HG03045 (cell line): ENCODE measurements around the gene TCP1.
"Not testable (repeated sequence)": the region's sequence is repeated elsewhere in the genome, so short reads cannot be mapped to it uniquely, and the experiment has no call there.

Experiments used
- ATAC-seq: cut with Tn5 transposase; IDR thresholded peaks from one replicate; pipeline ENCODE4 v1.9.1; 2021; ENCODE audit warnings: mild to moderate bottlenecking, moderate library complexity; ENCODE audit not compliant: unreplicated experiment

The TCP1 gene

GRCh38 chr6:159789377-159790148 lies at the start of gene TCP1:
Gene TCP1, minus strand, starts transcription at chr6:159789602. Its CDS starts 134 bp downstream, at chr6:159789468.
- peak; percentile 78 for ATAC-seq

DNA sequence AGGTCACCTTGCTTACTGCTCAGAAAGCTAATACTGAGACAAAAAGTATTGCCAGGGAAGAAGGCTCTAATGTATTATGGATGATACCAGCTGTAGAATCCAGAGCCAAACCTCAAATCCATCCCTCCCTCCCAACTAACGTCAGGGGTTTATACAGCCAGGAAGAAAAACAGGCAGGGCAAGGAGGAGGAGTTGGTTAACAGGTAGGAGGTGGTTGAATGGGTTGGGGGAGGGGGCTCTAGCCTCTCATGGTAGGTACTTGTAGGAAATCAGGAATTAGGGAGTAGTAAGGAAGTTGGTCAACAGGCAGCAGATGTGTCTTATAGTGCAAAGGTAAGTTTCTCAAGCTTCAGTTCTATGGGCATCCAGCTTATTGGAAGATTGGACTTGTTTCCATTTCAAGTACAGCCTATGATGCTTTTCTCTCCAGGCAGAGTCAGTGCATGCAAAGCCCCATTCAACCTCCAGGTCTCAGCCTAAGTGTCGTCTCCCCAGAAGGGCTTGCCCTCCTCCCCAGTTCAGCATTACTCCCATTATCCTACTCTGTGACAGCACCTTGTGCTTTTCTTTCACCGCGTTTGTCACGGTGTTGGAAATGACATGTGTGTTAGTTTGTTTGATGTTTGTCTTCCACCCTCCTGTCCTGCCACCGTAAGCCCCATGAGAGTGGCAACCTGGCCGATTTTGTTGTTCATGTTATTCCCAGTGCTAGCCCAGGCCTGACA lies 48.8 kb upstream of the TCP1 start:
- no peak for ATAC-seq

DNA sequence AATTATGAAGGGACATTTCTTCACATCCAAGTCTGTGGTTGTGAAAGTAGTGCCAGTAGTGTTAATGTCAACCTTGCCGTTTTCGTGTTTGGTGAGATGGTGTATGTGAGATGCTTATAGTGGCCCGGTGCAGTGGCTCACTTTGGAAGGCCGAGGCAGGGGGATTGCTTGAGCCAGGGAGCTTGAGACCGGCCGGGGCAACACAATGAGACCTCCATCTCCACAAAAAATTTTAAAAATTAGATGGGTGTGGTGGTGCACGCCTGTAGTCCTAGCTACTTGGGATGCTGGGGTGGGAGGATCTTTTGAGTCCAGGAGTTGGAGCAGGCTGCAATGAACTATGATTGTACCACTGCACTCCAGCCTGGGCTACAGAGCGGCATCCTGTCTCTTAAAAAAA lies 48.1 kb upstream of the TCP1 start:
- no peak for ATAC-seq

DNA sequence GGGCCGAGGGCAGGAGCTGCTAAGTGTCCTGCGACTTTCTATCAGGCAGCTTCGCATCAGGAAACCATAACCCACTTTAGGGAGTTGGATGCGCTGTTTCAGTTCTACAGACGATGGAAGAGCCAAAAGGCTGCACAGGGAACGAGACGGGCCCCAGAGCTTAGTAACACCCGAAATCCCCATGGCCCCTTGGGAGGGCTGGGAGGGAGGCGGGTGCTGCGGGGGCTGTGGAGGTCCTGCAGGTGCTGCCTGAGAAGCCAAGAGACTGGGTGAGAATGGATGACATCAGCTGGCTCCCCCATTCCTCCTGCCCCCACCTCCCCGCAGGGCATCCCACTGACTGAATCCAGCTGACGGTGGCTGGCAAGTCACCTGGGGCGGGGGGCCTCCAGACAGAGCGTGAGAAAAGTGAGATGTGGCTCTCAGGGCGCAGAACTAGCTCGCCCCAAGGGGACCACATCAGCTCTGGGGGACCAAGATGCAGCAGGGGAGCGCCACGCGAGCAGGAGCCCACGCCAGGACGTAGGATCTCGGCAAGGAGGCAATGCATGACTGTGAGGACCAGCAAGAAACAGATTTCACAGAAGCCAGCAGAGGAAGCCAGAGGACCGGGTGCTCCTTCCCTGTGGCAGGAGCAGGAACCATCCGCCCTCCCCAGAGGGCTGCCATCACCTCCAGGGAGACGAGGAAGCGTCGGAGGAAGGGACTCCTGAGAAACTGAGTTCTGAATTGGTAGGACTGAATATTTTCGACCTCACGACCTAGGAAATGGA lies 47.5 kb upstream of the TCP1 start:
- no peak for ATAC-seq

GRCh38 chr6:159833997-159834603 lies 44.7 kb upstream of the TCP1 start:
- ATAC-seq: no peak

- ATAC-seq: no peak
Observed at GRCh38 chr6:159833556-159833955, 44.2 kb upstream of the TCP1 start.

DNA sequence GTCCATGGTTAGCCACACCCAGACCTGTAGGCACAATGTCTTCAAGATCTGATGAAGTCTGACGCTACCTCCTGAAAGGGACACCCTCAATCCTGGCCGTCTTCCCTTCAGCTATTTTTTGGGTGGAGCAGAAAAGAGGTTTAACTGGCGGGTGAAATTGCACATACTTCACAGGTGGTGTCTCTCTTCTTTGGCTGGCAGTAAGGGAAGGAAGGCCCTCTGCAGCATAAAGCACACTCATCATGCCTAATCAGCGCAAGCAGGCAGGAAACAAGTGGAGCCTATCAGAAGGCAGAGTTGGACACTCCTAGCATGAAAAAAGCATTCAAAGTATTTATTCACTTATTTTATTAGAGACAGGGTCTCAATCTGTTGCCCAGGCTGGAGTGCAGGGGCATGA lies 43.5 kb upstream of the TCP1 start:
- ATAC-seq: no peak

GRCh38 chr6:159831373-159831679 lies 41.9 kb upstream of the TCP1 start:
- ATAC-seq: no peak

DNA sequence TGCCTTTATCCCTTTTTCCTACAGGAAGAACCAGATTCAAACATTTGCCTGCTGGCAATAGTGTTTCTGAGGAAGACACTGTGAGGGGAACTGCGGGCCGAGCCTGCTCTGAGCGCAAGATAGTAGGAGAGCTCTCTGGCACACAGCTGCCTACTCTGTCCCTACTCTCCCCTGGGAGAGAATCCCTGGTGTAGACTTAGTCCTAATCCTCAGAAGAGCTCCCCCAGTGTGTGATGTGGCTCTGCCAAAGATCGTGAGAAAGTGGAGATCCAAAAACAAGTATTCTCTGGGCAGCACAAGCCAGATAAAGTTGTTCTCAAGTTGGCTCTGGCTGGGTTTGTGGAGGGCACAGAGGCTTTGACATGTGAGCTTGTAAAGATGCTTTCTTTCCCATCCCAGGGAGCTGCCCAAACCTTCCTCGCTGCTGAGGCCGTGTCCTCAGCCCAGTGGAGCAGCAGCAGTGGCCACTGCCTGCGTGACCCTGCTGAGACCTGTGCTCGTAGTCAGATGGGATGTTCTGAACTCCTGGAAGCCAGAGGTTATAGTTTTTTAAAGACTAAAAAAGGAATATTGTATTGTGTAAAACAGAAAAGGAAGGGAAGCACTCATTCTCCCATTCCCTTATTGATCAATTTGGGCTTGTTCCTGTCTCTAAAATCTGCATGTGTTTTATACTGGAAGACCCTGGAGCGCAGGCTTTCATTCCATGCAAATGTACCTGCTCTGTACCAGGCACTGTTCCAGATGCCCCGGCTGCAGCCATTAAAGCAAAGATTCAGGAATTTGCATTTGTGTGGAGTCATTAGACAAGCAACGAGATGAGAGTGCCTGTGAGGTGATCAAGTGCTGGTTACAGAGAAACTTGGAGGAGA lies 41.3 kb upstream of the TCP1 start:
- no peak for ATAC-seq

- no peak for ATAC-seq
Observed at GRCh38 chr6:159829526-159829925, 40.1 kb upstream of the TCP1 start.

DNA sequence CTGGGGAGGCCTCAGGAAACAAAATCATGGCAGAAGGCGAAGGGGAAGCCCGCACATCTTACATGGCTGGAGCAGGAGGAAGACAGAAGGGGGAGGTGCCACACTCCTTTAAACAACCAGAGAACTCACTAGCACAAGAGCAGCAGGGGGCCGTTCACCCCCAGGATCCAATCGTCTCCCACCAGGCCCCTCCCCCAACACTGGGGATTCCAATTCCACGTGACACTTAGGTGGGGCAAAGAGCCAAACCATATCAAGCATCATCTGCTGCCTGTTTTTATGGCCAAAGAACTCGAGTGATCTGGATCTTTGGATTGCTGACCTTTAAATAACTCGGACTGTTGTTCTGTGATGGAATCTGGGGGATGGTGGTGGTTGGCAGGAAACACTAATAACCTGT lies 38.7 kb upstream of the TCP1 start:
- ATAC-seq: no peak

- no peak for ATAC-seq
Observed at GRCh38 chr6:159826968-159827647, 37.7 kb upstream of the TCP1 start.

- no peak for ATAC-seq
Observed at GRCh38 chr6:159826004-159826403, 36.6 kb upstream of the TCP1 start.

DNA sequence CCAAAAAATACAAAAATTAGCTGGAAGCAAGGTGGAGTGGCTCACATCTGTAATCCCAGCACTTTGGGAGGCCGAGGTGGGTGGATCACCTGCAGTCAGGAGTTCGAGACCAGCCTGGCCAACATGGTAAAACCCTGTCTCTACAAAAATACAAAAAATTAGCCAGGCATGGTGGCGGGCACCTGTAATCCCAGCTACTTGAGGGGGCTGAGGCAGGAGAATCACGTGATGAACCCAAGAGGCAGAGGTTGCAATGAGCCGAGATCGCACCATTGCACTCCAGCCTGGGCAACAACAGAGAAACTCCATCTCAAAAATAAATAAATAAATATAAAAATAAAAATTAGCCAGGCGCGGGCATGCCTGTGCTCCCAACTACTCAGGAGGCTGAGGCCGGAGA lies 35.3 kb upstream of the TCP1 start:
- not testable (repeated sequence) for ATAC-seq

DNA sequence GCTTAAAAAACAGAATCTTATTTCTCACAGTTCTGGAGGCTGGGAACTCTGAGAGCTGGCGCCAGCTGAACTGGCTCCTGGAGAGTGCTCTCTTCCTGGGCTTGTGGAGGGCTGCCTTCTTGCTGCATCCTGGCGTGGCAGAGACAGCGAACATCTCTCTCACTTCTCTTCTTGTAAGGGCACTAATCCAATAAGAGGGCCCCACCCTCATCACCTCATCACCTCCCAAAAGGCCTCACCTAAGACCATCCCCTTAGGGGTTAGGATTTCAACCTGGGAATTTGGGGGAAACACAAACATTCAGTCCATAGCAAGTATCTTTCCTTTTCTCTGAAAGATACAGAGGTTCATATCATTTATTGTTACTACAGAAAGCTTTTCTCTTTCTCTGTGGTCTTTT lies 34.6 kb upstream of the TCP1 start:
- ATAC-seq: no peak

- ATAC-seq: no peak
Observed at GRCh38 chr6:159821726-159822125, 32.3 kb upstream of the TCP1 start.

GRCh38 chr6:159821122-159821521 lies 31.7 kb upstream of the TCP1 start:
- ATAC-seq: no peak

GRCh38 chr6:159819932-159820640 lies 30.7 kb upstream of the TCP1 start:
- no peak for ATAC-seq

GRCh38 chr6:159819098-159819497 lies 29.7 kb upstream of the TCP1 start:
- no peak for ATAC-seq
